WTC11 (cell line): ENCODE results near the gene RAB24. TPM values are rescaled to one million over a fixed set of nuclear protein-coding genes. Genes with fewer than 3 reads are reported as not detected.

Experiments used
- ATAC-seq: fragments of 200-7000 bp; cut with Tn5 transposase; 2 replicates; pipeline ENCODE4 v1.10.0; 2021; ENCODE audit warnings: mild to moderate bottlenecking, moderate library complexity
- CTCF ChIA-PET: fragments of 300-600 bp; sonication (Branson Sonifier 250); formaldehyde crosslinking; loops from one replicate; lab custom pipeline; 2021; ENCODE audit warnings: antibody characterized with exemption; lab: Charles Lee
- POLR2A ChIA-PET: fragments of 350-600 bp; sonication (Branson Sonifier 250); formaldehyde crosslinking; loops from one replicate; lab custom pipeline; 2021; ENCODE audit warnings: antibody characterized with exemption; lab: Charles Lee
- DNase-seq: peaks from one replicate; pipeline ENCODE4 v3.0.0; 2021; ENCODE audit warnings: low spot score
- H3K27ac Mint-ChIP-seq: 2 replicates; pipeline ENCODE4 v1.8.0; 2021; ENCODE audit warnings: mixed read lengths
- H3K27me3 Mint-ChIP-seq: 2 replicates; pipeline ENCODE4 v1.8.0; 2021; ENCODE audit warnings: low read depth, mild to moderate bottlenecking, moderate library complexity, mixed read lengths
- H3K36me3 Mint-ChIP-seq: 2 replicates; pipeline ENCODE4 v1.8.0; 2021; ENCODE audit warnings: mixed read lengths
- H3K4me1 Mint-ChIP-seq: 2 replicates; pipeline ENCODE4 v1.8.0; 2022; ENCODE audit warnings: mixed read lengths
- H3K4me3 Mint-ChIP-seq: 2 replicates; pipeline ENCODE4 v1.8.0; 2021; ENCODE audit warnings: mild to moderate bottlenecking, moderate library complexity, mixed read lengths
- H3K9me3 Mint-ChIP-seq: 2 replicates; pipeline ENCODE4 v1.8.0; 2021; ENCODE audit warnings: mixed read lengths
- AR ChIP-seq: fragments of 250-450 bp; sonication (Bioruptor Pico); IDR thresholded peaks from 2 replicates; pipeline ENCODE4 v1.9.0; 2021; ENCODE audit warnings: mild to moderate bottlenecking
- ATF2 ChIP-seq: sonication (generic); formaldehyde crosslinking; IDR thresholded peaks from 2 replicates; pipeline ENCODE4 v1.8.1; 2022; ENCODE audit warnings: low read depth, missing genetic modification reagents, borderline replicate concordance
- CREM ChIP-seq: sonication (generic); formaldehyde crosslinking; IDR thresholded peaks from 2 replicates; pipeline ENCODE4 v1.8.1; 2022; ENCODE audit warnings: mild to moderate bottlenecking, missing genetic modification reagents, moderate library complexity
- ELF4 ChIP-seq: sonication (generic); formaldehyde crosslinking; IDR thresholded peaks from 2 replicates; pipeline ENCODE4 v1.8.1; 2022; ENCODE audit warnings: low read depth, mild to moderate bottlenecking, moderate library complexity, missing genetic modification reagents
- HMGXB4 ChIP-seq: sonication (generic); formaldehyde crosslinking; IDR thresholded peaks from 2 replicates; pipeline ENCODE4 v1.8.1; 2023; ENCODE audit warnings: mild to moderate bottlenecking, moderate library complexity, missing genetic modification reagents
- MAX ChIP-seq: sonication (generic); formaldehyde crosslinking; IDR thresholded peaks from 2 replicates; pipeline ENCODE4 v1.8.0; 2022; ENCODE audit warnings: mild to moderate bottlenecking, missing genetic modification reagents
- MLX ChIP-seq: sonication (generic); formaldehyde crosslinking; IDR thresholded peaks from 2 replicates; pipeline ENCODE4 v1.8.1; 2023; ENCODE audit warnings: mild to moderate bottlenecking, missing genetic modification reagents, moderate library complexity
- PREB ChIP-seq: sonication (generic); formaldehyde crosslinking; IDR thresholded peaks from 2 replicates; pipeline ENCODE4 v1.8.1; 2022; ENCODE audit warnings: mild to moderate bottlenecking, missing genetic modification reagents, moderate library complexity, borderline replicate concordance
- RELA ChIP-seq: sonication (generic); formaldehyde crosslinking; IDR thresholded peaks from 2 replicates; pipeline ENCODE4 v1.8.1; 2022; ENCODE audit warnings: missing genetic modification reagents, mild to moderate bottlenecking, borderline replicate concordance
- SMAD4 ChIP-seq: sonication (generic); formaldehyde crosslinking; IDR thresholded peaks from 2 replicates; pipeline ENCODE4 v1.8.0; 2022; ENCODE audit warnings: mild to moderate bottlenecking, missing genetic modification reagents
- SP1 ChIP-seq: sonication (generic); formaldehyde crosslinking; conservative IDR thresholded peaks from 2 replicates; pipeline ENCODE4 v1.8.1; 2022; ENCODE audit warnings: missing genetic modification reagents
- USF2 ChIP-seq: sonication (generic); formaldehyde crosslinking; IDR thresholded peaks from 2 replicates; pipeline ENCODE4 v1.8.1; 2023; ENCODE audit warnings: mild to moderate bottlenecking, missing genetic modification reagents, moderate library complexity
- ZBTB21 ChIP-seq: sonication (generic); formaldehyde crosslinking; IDR thresholded peaks from 2 replicates; pipeline ENCODE4 v1.8.1; 2023; ENCODE audit warnings: mild to moderate bottlenecking, missing genetic modification reagents, borderline replicate concordance
- ZBTB43 ChIP-seq: sonication (generic); formaldehyde crosslinking; IDR thresholded peaks from 2 replicates; pipeline ENCODE4 v1.8.1; 2023; ENCODE audit warnings: mild to moderate bottlenecking, missing genetic modification reagents
- ZNF121 ChIP-seq: sonication (generic); formaldehyde crosslinking; IDR thresholded peaks from 2 replicates; pipeline ENCODE4 v1.8.0; 2023; ENCODE audit warnings: missing genetic modification reagents
- ZNF232 ChIP-seq: sonication (generic); formaldehyde crosslinking; IDR thresholded peaks from 2 replicates; pipeline ENCODE4 v1.8.0; 2022; ENCODE audit warnings: mild to moderate bottlenecking, missing genetic modification reagents
- ZNF416 ChIP-seq: fragments of 250-450 bp; sonication (Bioruptor Pico); IDR thresholded peaks from 2 replicates; pipeline ENCODE4 v1.9.0; 2021; ENCODE audit warnings: mild to moderate bottlenecking, inconsistent platforms
- ZNF423 ChIP-seq: fragments of 250-450 bp; sonication (Bioruptor Pico); IDR thresholded peaks from 2 replicates; pipeline ENCODE4 v2.1.2; 2022; ENCODE audit warnings: mild to moderate bottlenecking, moderate library complexity
- ZSCAN18 ChIP-seq: fragments of 250-450 bp; sonication (Bioruptor Pico); IDR thresholded peaks from 2 replicates; pipeline ENCODE4 v2.1.2; 2022; ENCODE audit warnings: mild to moderate bottlenecking, moderate library complexity
- total RNA-seq: library from RNA; stranded (reverse); gene quantifications from 3 replicates; pipeline ENCODE4 v1.2.3, GENCODE V29; 2021

Gene RAB24
- total RNA-seq, 1 experiment from 2014 or later: 37.0 TPM

- Mint-ChIP-seq H3K27ac (no peak overlapping the region), H3K9me3 (no peaks in the 10 kb centered on the region), H3K4me1 (peaks cover 11% of the 10 kb centered on the region)
- CTCF ChIA-PET: no interaction called here
- no peak for TF ChIP-seq PREB (CRISPR knock-in tag)
- no peak for TF ChIP-seq HMGXB4 (CRISPR knock-in tag)
- TF ChIP-seq ATF2 (CRISPR knock-in tag): no peak
- TF ChIP-seq ZBTB43 (CRISPR knock-in tag): no peak
- TF ChIP-seq CREM (CRISPR knock-in tag): no peak
- no peak for TF ChIP-seq AR (CRISPR knock-in tag)
- TF ChIP-seq ZNF416 (CRISPR knock-in tag): no peak
- no peak for TF ChIP-seq ELF4 (CRISPR knock-in tag)
- TF ChIP-seq ZBTB21: no peak
- TF ChIP-seq MLX: no peak
- TF ChIP-seq ZNF121 (CRISPR knock-in tag): no peak
- TF ChIP-seq MAX (CRISPR knock-in tag): no peak
- TF ChIP-seq, all 79 proteins: peak for 0
- ATAC-seq (peak; percentile 49), DNase-seq (no peak)
- peaks cover 89% of the 10 kb centered on the region for H3K36me3 Mint-ChIP-seq
- POLR2A ChIA-PET: no interaction called here
- H3K4me3 Mint-ChIP-seq: no peak overlapping the region
- H3K27me3 Mint-ChIP-seq: no peaks in the 10 kb centered on the region
Measured at GRCh38 chr5:177265395-177265794, 38.1 kb downstream of the RAB24 start.

GRCh38 chr5:177264178-177264577 lies 39.3 kb downstream of the RAB24 start:
- CTCF ChIA-PET: no interaction called here
- DNase-seq (no peak), ATAC-seq (no peak)
- H3K9me3 Mint-ChIP-seq: no peaks in the 10 kb centered on the region
- peaks cover 88% of the 10 kb centered on the region for H3K36me3 Mint-ChIP-seq
- POLR2A ChIA-PET: no interaction called here
- H3K27me3 Mint-ChIP-seq: no peaks in the 10 kb centered on the region
- peaks cover 2% of the 10 kb centered on the region for H3K4me1 Mint-ChIP-seq
- TF ChIP-seq USF2 (CRISPR knock-in tag) (no peak), ZNF232 (CRISPR knock-in tag) (no peak), SMAD4 (no peak), RELA (CRISPR knock-in tag) (no peak), ZSCAN18 (CRISPR knock-in tag) (no peak), ZNF423 (no peak), SP1 (no peak)
- H3K4me3 Mint-ChIP-seq: no peak overlapping the region
- H3K27ac Mint-ChIP-seq: no peak overlapping the region
